ENCODE data around the gene EPAS1. TPM values are rescaled to one million over a fixed set of nuclear protein-coding genes. Genes with fewer than 3 reads are reported as not detected.
A peak's percentile ranks its signal among the peaks of the same experiment; 100 is the strongest.

Gene EPAS1
- total and polyA plus RNA-seq, 2 of the 13 experiments (the other 11 are each of a cell fraction or from before 2014, with no cell fraction given): 47.1 to 182 TPM

DNA sequence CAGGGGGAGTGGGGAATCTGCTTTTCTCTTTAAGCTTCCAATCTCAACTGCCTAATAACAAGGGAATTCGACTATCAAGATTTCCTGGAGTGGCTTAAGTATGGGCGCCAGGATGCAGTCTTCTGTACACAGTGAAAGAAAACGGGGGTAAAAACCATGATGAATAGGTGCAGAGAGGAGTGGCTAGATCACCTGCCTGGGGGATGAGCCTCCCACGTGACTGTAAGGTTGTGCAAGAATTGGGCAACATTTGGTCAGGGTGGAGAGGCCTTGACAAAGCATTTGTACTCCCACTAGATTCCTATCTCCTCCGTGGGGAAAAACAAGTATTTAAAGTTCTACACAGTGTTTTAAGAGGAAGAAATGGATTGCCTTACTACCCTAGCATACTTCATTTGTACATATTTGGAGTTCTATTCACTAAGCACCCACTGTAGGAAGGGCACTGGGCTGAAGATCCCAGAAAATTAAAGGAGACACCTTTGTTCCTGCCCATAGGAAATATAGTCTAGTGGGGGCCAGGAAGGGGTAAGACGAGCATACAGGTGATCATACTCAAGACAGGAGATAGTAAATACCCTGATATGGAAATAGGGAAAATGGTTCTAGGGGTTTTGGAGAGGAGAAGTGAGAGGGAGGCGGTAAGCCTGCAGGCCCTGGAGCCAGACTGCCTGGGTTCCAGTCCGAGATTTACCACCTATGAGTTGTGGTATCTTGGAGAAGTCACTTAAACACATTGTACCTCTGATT lies 29.2 kb downstream of the EPAS1 start (continued):
- peak; percentile 70 for TF ChIP-seq MIER2 (CRISPR knock-in tag; IDR thresholded peaks at IDR 0.05)
- TF ChIP-seq CC2D1A (CRISPR knock-in tag; IDR thresholded peaks at IDR 0.05): no peak
- TF ChIP-seq JDP2 (CRISPR knock-in tag; IDR thresholded peaks at IDR 0.05; ENCODE audit: borderline replicate concordance): no peak
- TF ChIP-seq, protein P1, sequence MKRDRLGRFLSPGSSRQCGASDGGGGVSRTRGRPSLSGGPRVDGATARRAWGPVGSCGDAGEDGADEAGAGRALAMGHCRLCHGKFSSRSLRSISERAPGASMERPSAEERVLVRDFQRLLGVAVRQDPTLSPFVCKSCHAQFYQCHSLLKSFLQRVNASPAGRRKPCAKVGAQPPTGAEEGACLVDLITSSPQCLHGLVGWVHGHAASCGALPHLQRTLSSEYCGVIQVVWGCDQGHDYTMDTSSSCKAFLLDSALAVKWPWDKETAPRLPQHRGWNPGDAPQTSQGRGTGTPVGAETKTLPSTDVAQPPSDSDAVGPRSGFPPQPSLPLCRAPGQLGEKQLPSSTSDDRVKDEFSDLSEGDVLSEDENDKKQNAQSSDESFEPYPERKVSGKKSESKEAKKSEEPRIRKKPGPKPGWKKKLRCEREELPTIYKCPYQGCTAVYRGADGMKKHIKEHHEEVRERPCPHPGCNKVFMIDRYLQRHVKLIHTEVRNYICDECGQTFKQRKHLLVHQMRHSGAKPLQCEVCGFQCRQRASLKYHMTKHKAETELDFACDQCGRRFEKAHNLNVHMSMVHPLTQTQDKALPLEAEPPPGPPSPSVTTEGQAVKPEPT (CRISPR knock-in tag; IDR thresholded peaks at IDR 0.05; ENCODE audit: low read depth): no peak
- TF ChIP-seq NFE2L2 (IDR thresholded peaks at IDR 0.05; ENCODE audit: low read length): no peak
- TF ChIP-seq, protein P2, sequence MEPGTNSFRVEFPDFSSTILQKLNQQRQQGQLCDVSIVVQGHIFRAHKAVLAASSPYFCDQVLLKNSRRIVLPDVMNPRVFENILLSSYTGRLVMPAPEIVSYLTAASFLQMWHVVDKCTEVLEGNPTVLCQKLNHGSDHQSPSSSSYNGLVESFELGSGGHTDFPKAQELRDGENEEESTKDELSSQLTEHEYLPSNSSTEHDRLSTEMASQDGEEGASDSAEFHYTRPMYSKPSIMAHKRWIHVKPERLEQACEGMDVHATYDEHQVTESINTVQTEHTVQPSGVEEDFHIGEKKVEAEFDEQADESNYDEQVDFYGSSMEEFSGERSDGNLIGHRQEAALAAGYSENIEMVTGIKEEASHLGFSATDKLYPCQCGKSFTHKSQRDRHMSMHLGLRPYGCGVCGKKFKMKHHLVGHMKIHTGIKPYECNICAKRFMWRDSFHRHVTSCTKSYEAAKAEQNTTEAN (CRISPR knock-in tag; conservative IDR thresholded peaks at IDR 0.05): peak; percentile 85
- no peak for TF ChIP-seq ZNF564 (CRISPR knock-in tag; IDR thresholded peaks at IDR 0.05)
- TF ChIP-seq RBAK (CRISPR knock-in tag; IDR thresholded peaks at IDR 0.05): peak; percentile 49; the same call in 1 of the 2 replicates
- TF ChIP-seq ZNF672 (CRISPR knock-in tag; IDR thresholded peaks at IDR 0.05): no peak
- TF ChIP-seq, protein P3, sequence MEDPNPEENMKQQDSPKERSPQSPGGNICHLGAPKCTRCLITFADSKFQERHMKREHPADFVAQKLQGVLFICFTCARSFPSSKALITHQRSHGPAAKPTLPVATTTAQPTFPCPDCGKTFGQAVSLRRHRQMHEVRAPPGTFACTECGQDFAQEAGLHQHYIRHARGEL (CRISPR knock-in tag; IDR thresholded peaks at IDR 0.05): no peak
- peak; percentile 47; the same call in 1 of the 2 replicates for TF ChIP-seq GABPB1 (CRISPR knock-in tag; IDR thresholded peaks at IDR 0.05)
- TF ChIP-seq KAT8 (CRISPR knock-in tag; IDR thresholded peaks at IDR 0.05): peak; percentile 74
- TF ChIP-seq FOXA1 (IDR thresholded peaks at IDR 0.05): no peak
- TF ChIP-seq FOXA1 (CRISPR knock-in tag; IDR thresholded peaks at IDR 0.05): peak; percentile 40
- peak; percentile 82; the same call in 1 of the 2 replicates for TF ChIP-seq ZNF292 (CRISPR knock-in tag; IDR thresholded peaks at IDR 0.05; ENCODE audit: borderline replicate concordance, low read depth)
- TF ChIP-seq, protein P4, sequence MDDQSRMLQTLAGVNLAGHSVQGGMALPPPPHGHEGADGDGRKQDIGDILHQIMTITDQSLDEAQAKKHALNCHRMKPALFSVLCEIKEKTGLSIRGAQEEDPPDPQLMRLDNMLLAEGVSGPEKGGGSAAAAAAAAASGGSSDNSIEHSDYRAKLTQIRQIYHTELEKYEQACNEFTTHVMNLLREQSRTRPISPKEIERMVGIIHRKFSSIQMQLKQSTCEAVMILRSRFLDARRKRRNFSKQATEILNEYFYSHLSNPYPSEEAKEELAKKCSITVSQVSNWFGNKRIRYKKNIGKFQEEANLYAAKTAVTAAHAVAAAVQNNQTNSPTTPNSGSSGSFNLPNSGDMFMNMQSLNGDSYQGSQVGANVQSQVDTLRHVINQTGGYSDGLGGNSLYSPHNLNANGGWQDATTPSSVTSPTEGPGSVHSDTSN (CRISPR knock-in tag; IDR thresholded peaks at IDR 0.05; ENCODE audit: borderline replicate concordance): no peak
- no peak for TF ChIP-seq JARID2 (CRISPR knock-in tag; IDR thresholded peaks at IDR 0.05; ENCODE audit: insufficient replicate concordance)
- TF ChIP-seq JUND (CRISPR knock-in tag; IDR thresholded peaks at IDR 0.05): no peak
- TF ChIP-seq ZNF547 (CRISPR knock-in tag; IDR thresholded peaks at IDR 0.05): peak; percentile 80; the same call in 1 of the 2 replicates
- TF ChIP-seq, protein P5, sequence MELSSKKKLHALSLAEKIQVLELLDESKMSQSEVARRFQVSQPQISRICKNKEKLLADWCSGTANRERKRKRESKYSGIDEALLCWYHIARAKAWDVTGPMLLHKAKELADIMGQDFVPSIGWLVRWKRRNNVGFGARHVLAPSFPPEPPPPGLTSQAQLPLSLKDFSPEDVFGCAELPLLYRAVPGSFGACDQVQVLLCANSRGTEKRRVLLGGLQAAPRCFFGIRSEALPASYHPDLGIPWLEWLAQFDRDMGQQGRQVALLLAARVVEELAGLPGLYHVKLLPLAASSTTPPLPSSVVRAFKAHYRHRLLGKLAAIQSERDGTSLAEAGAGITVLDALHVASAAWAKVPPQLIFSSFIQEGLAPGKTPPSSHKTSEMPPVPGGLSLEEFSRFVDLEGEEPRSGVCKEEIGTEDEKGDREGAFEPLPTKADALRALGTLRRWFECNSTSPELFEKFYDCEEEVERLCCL (CRISPR knock-in tag; IDR thresholded peaks at IDR 0.05; ENCODE audit: borderline replicate concordance): no peak
- TF ChIP-seq RELA (CRISPR knock-in tag; IDR thresholded peaks at IDR 0.05): no peak
- no peak for TF ChIP-seq ZBTB8A (CRISPR knock-in tag; IDR thresholded peaks at IDR 0.05; ENCODE audit: borderline replicate concordance, low read depth)
- TF ChIP-seq CCAR2 (optimal IDR thresholded peaks at IDR 0.05; ENCODE audit: low read depth, low read length): no peak
- TF ChIP-seq, protein P6, sequence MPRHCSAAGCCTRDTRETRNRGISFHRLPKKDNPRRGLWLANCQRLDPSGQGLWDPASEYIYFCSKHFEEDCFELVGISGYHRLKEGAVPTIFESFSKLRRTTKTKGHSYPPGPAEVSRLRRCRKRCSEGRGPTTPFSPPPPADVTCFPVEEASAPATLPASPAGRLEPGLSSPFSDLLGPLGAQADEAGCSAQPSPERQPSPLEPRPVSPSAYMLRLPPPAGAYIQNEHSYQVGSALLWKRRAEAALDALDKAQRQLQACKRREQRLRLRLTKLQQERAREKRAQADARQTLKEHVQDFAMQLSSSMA (CRISPR knock-in tag; IDR thresholded peaks at IDR 0.05): peak; percentile 87; the same call in 1 of the 2 replicates
- peak; percentile 73 for TF ChIP-seq ZNF205 (CRISPR knock-in tag; IDR thresholded peaks at IDR 0.05)
